HG03432 (cell line): ENCODE data around the gene HELZ.
"Not testable (repeated sequence)": the region's sequence is repeated elsewhere in the genome, so short reads cannot be mapped to it uniquely, and the experiment has no call there.

Experiments
- ATAC-seq: cut with Tn5 transposase; IDR thresholded peaks from one replicate; pipeline ENCODE4 v1.9.1; 2021; ENCODE audit warnings: mild to moderate bottlenecking, moderate library complexity; ENCODE audit not compliant: unreplicated experiment

HELZ gene

DNA sequence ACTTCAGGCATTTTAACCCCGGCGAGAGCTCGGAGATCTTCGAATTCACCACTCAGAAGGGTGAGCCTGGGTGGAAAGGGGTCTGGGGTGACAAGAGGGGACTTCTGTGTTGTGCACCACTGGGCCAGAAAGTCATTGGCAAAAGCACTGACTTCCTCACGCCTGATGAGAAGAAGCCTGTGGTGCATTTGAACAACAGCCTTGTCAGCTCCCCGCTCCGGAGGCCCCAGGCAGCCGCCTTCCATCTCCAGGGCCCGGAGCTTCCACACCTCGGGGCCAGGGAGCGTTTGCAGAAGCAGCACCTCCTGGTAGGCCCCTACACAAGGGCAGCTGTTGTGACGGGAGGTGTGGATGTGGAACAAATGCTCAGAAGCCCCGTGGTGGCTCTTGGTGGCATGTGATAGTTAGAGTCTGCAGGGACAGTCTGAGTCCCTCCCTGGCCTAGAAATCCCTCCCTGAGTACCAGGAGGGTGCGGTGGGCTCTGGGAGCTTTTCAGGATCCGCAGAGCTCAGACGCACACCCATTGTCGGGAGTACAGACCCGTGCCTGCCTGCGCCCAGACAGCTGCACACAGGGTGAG, 190.9 kb downstream of the HELZ start:
- no peak for ATAC-seq

DNA sequence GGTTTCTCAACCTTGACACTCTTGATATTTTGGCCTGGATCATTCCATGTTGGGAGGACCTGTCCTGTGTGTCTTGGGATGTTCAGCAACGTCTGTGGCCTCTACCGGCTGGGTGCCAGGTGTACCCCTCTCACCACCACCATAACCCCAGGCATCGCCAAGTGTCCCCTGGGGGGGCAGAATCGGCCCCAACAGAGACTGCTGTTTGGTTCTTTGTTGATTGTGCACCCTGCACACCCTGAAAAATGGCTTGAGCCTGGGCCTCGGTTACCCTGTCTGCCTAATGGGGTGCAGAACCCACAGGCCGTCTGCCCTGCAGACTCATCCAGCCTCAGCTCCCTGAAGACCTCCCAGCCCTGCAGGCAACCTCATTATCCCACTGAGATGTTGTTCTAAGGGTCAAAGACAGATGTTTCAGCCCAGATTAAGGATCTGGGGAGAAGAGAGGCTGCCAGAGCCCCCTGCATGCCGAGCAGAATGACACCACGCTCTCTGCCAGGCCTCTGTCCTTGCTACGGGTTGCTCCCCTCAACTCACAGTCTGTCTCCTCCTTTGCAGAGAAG, 191.5 kb downstream of the HELZ start:
- no peak for ATAC-seq

DNA sequence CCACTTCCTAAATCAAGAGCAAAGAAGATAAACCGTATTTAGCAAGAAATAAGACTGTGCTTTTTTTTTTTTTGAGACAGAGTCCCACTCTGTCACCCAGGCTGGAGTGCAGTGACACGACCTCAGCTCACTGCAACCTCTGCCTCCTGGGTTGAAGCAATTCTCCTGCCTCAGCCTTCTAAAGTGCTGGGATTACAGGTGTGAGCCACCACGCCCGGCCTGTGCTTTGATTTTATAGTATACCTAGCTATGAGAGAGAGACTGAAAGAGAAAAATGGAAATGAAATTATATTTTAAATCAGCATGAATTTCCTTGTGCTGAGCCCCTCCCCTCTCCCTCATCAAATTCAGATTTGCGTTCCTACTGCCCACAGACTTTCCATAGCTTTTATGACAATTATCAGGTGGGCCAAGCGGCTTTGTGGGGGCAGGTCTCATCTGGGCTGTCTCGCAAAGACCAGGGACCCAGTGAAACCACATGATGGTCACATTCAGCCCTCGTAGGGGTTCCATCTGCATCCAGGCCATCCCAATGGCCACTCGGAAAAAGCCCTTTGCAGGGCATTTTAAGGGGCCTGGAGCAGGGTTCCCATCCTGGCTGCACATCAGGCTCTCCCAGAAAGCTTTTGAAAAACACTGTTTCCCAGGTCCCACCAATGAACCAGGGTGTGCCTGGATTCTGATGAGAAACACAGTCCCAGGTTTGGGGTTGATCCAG, 192.1 kb downstream of the HELZ start:
- no peak for ATAC-seq

DNA sequence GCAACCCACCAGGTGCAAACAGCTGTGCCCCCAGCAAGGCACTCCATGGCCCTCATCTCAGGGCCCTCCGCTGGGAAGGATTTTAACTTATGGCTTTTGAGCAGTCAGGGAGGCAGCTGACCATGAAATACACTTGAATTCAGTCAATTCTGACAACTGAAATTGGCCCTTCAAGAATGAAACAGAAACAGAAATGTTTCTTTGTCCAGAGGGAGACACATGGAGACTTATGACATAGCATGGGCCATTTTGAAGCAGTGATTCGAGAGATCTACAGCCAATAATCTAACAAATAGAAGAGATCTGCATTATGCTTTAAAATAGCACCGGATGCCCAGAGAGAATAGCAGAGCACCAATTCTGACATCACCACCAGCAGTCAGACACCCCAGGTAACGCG, 193.2 kb downstream of the HELZ start:
- ATAC-seq: no peak

DNA sequence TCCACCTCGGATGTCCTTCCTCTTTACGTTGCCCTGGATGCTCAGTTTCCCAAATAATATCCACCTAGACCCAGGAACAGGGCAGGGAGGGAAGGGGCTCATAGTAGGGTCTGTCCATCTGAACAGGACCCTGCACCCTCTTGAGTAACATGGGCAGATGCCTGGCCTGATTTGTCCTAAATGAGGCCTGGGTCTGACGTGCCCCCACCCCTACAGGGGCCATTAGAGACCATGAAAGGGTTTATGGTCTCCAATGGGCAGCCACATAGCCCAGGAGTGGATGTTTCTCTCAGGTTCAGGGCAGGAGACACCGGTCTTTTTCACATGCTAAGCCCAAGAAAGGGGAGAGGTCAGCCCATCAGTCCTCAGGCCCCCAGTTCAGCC, 193.8 kb downstream of the HELZ start:
- ATAC-seq: no peak

DNA sequence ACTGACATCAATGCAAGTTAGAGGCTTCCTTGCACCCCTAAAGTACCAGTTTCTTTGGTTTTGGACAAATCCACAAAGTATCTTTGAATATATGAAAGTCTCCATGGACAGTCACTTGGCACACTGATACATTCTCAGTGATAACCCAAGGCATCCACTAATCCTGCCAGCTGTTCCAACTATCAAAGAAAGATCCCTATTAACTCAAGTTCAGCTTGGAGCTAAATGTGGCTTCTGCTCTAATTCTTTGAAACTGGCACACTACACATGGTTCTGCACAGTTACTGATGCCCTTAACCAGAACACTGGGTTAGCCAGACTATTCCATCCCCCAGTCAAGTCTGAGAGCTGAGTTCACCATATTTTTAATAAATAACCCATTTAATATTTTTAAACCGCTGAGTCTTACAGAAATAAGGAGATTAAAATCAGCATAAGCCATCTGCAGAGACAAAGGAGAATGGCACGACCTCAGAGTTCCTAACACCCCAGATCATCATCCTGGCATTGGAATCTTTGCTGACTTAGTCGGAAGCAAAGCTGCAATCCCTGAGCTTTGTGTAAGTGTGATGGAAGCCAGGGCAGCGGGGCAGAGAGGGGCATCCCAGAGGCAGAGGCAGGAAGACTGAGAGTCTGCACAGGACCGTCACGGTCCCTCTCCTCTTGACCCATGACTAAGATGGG, 194.4 kb downstream of the HELZ start:
- no peak for ATAC-seq

DNA sequence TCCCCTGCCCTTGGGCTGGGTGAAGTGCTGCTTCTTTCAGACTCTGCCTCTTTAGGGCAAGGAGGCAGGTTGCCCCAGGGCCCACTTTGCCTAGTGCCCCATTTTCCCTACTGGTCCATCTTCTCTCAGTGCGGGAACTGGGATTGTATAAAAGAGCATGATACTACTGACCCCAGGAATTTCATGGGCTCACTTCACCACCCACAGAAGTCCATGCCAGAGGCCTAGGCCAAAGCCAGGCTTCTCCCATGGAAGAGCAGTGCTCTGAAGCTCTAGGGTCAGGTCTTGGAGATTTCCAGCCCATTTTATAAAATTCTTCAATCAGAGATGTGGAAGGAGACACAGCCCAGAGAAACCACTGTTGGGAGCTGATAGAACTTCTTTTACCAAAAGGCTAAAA, 194.9 kb downstream of the HELZ start:
- no peak for ATAC-seq

DNA sequence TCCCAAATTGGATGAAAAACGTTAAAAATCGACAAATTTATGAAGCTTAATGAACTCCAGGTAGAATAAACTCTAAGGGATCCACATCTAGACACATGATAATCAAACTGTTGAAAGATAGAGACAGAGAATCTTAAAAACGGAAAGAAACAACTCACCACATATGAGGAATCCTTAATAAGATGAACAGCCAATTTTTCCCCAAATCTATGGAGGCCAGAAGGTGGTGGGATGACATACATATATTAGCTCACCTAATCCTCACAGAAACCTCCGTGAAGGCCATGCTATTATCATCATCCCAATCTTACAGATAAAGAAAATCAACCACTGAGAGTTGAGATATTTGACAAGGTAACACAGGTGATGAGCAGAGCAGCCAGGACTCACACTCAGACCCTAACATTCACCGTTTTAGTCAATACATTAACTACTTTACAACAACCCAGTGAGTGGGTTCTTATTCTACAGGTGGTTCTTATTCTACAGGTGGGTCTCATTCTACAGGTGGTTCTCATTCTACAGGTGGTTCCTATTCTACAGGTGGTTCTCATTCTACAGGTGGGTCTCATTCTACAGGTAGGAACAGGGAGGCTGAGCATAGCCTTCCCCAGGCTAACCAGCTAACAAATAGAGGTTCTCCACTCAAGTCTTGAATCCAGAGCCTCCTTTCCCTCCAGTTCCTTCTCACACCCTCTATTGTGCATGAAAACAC, 195.8 kb downstream of the HELZ start:
- ATAC-seq: no peak

DNA sequence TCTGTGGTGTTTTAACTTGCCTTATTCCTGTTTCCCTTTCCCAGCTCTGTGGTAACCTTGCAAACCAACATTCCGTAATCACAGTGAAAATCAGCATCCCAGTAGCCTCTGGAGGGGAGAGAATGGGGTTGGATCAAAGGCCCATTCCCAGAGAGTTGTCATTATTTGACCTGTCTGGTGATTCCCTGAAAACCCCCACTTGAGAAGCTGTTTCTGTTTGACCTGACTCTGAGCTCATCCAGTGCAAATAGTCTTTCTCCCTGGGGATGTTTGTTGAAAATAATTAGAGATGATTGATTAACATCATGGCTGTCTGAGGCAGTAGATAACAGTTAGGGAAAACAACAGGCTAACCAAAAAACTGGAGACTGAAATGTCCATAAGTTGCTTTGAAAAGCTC, 197.6 kb downstream of the HELZ start:
- ATAC-seq: no peak

DNA sequence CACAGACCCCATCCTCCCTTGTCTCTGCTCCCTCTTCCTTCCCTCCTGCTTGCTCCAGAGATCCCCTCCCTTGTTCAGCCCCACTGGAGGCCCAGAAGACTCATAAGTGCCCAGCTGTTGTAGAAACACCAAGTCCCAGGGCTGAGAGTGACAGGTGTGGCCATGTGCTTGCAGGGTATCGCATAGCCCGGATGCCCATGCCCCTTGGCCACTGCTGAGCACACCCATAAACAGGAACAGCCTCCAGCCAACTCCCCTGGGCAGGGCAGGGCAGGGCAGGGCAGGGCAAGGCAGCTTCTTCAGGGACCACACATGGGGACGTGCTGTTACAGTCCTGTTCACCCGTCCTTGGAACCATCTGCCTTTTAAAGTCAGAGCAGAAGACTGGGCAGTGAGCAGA, 198.6 kb downstream of the HELZ start:
- no peak for ATAC-seq

DNA sequence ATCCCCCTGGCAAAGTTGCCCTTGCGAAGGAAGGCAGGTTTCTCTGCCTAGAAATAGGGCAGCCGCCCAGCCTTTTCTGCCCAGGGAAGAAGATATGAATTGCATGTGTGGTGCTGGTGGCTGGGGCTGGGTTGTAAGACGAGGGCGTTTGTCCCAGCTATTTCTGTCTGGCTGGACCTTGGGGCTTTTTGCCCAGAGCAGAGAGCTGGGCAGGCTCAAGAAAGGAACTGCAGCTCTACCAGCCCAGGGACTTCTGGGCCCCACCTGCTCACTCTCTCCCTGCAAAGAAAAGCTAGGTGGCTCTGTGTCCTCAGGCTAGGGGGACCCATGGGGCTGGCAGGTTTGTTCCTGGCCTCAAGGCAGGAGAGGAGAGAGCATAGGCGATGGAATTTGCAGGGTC, 200.1 kb downstream of the HELZ start:
- no peak for ATAC-seq

DNA sequence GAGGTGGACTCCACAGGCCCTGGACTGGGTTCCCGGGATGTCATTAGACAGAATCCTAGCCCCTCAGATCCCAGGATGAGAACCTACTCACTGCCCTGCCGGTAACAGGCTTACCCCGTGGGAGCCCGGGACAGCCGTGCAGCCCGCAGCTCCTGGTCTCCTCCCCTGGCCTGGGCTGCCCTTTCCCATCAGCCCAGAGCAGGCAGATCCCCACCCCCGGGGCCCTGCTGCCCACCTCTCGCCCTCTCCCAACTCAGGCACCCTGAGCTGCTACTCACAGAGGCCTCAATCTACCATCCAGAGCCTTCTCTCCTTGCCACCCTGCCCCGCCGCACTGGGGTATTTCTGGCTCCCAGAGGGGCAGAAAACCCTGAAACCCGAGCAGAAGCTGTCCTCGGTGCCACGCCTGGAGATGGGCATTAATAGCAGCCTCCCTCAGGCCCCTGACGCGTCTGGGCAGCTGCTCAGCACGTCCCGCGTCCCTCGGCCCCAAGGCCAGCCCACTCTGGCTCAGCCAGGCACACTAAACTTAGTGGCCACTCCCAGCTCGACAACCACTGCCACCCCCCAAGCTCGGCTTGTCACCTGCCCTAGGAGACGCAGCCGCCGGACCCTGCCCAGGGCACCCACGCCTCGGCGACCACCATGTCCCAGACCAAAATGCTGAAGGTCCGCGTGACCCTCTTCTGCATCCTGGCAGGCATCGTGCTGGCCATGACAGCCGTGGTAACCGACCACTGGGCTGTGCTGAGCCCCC, 200.8 kb downstream of the HELZ start, which contains the start of gene CACNG1:
TSS of gene CACNG1 (plus strand) at position 539 of the 757 bp plus-strand sequence. CDS start at position 646, 107 bp downstream.
- ATAC-seq: no peak

DNA sequence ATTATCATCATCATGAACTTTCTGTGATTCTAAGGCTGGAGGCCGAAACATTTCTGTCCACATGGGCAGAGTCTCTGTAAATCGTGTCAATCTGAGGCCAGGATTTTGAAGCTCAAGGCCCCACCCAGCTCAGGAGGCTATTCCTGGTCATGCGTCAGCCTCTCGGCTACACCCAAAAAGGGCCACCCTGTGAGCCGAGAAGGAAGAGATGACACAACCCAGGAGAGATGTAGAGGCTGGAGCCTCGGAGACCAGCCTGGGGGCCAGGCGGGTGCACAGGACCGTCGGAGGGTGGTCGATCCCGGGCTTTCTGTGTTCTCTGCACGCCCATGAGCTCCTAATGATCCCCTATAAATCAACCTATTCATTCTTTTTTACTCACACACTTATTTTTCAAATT, 201.7 kb downstream of the HELZ start:
- ATAC-seq: no peak

DNA sequence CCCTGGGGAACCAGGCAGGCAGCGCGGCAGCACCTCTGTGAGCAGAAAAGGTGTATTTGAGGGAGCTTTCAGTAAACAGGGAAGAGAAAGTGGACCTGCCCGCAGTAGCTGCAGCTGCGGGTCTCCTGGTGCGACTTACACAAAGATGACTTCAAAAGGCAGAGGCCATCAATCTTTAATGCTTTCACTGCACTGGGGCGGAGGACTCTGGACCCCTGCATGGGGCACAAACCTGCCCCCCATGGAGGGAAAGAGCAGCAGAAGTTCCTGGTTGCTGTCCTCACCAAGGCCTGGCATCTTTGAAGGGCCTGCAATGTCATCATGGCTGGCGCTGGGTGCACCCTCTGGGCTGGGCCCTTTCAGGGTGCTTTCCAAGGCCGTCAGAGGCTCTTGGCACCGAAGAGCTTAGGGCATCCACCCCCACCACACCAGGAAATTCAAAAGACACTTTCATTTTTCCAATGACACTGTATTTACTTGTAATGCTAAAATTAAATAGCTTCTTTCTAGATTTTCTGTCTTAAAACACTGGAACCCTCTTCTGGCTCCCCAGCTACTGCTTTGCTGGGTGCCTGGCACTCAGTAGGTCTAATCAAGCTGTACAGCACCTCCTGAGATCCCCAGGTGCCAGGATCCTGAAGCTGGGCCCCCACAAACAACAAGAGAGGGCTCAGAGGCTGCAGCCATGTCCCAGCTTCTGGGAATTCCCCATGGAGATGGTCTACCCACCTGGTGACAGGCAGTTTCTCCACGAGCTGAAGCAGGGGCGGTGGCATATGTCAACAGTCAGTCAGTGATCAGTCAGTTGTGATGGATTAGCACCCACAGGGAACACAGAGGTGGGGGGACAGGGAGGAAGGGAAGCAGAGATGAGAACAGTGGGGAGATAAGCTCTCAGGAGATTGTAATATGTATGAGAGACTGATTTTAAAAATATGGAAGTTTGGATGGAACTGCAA, 202.8 kb downstream of the HELZ start:
- no peak for ATAC-seq

DNA sequence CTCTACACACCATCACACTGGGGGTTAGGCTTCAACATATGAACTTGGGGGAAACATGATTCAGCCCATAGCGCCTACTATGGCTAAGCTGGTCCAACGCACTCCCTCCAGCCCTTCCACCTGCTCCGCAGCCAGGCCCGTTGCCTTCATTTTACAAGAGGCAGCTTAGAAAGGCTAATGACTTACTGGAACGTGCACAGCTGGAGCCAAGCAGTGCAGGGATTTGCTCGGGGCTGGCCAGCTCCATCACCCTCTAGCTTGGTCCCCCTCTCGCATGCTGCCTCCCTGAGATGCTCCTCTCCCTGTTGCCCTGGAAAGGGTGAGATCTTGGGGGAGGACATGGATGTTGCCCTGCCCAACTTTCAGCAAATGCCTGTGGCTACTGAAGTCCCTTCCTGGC, 203.5 kb downstream of the HELZ start:
- ATAC-seq: no peak

DNA sequence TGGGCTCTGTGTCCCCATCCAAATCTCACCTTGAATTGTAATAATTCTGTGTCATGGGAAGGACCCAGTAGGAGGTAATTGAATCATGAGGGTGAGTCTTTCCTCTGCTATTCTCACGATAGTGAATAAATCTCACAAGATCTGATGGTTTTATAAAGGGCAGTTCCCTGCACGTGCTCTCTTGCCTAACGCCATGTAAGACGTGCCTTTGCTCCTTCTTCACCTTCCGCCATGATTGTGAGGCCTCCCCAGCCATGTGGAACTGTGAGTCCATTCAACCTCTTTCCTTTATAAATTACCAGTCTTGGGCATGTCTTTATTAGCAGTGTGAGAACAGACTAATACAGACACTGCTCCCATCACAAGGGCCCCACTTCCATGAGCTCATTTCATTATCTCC, 203.9 kb downstream of the HELZ start:
- not testable (repeated sequence) for ATAC-seq

DNA sequence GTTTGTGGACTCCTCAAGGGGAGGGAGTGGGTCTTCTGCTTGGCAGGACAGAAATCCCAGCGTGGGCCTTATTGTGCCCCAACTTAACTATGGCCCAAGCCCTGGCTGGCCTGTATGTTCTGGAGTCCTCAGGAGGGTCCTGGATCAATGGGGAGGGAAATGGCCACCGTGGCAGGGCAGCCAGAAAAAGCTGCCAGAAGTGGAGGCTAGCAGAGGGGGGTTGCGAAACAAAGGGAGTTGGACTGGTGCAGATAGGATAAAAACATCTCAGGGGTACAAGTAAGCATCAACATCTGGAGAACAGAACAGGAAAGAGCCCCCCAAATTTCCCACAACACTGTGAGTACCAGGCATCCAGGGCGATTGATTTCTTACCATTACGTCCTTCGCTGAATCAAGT, 204.3 kb downstream of the HELZ start:
- no peak for ATAC-seq

DNA sequence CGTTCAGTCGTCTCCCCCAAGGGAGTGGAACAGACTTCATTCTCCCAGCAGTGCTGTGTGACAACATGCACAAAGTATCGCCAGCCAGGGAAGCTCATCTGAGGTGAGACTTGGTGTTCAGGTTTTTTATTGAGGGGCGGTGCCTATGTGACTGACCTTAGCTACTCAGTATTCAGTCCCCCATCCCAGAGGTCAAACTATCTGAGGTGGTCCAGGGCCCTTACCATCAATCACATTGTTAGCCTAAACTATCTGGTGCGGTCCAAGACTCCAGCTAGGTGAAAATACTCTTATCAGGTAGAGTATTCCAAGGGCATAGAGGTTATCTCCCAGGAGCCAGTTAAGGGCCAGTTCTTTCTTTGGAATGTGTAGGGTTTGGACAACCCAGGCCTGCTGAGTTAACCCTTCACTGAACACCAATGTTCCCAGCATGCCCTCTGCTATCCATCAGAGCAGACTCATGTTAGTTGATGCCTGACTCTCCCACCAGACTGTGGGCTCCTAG, 206.1 kb downstream of the HELZ start:
- ATAC-seq: no peak
